ENCODE measurements around the gene USF2. TPM values are rescaled to one million over a fixed set of nuclear protein-coding genes. Genes with fewer than 3 reads are reported as not detected.
A peak's percentile ranks its signal among the peaks of the same experiment; 100 is the strongest.
"Not testable (repeated sequence)": the region's sequence is repeated elsewhere in the genome, so short reads cannot be mapped to it uniquely, and the experiment has no call there.

USF2 gene
- 100 to 1,000 TPM; 107 to 151 TPM for total RNA-seq

- under 1% methylated on average over 78 of the region's 126 CpGs for WGBS
- peak; percentile 67 for DNase-seq (ENCODE audit: low spot score)
- Histone ChIP-seq H3K27me3 (replicated peaks; ENCODE audit: insufficient read depth) (no peaks in the 10 kb centered on the region), H3K4me1 (replicated peaks) (peaks cover 9% of the 10 kb centered on the region), H3K27ac (peak within 1 kb of the TSS; percentile 94 to 96), H3K9me3 (no peaks in the 10 kb centered on the region), H3K36me3 (peaks cover 0 to 30% of the 10 kb centered on the region in 2 donors), H3K4me3 (peak within 1 kb of the TSS; percentile 67 to 81)
- intact Hi-C loops (cut with DNase I), result loop anchor here (5.0 kb wide), 1 partner anchor 126 kb away; the partner anchor contains the start of gene FXYD7
- TF ChIP-seq CTCF (IDR thresholded peaks at IDR 0.05) (no peak), POLR2AphosphoS5 (IDR thresholded peaks at IDR 0.05) (no peak)
These were observed at the start of gene USF2 for GRCh38 chr19:35268536-35269437. Gene USF2 (plus strand): TSS chr19:35268962. CDS start chr19:35269102, 140 bp downstream.

- intact Hi-C loops (cut with DNase I), result no loop called here
These were observed 49.8 kb upstream of the USF2 start for GRCh38 chr19:35219008-35219407.

GRCh38 chr19:35220315-35220921 lies 48.3 kb upstream of the USF2 start:
- no peaks in the 10 kb centered on the region for H3K36me3 ChIP-seq
- H3K4me1 ChIP-seq (replicated peaks), result no peaks in the 10 kb centered on the region
- 48% methylated on average over 3 of the region's 3 CpGs for WGBS
- no peak for DNase-seq (ENCODE audit: low spot score)
- H3K27me3 ChIP-seq (replicated peaks; ENCODE audit: insufficient read depth), result no peaks in the 10 kb centered on the region
- TF ChIP-seq POLR2A (IDR thresholded peaks at IDR 0.05), result no peak
- TF ChIP-seq CTCF (IDR thresholded peaks at IDR 0.05), result no peak
- no peak for TF ChIP-seq POLR2AphosphoS5 (IDR thresholded peaks at IDR 0.05)
- intact Hi-C loops (cut with DNase I), result no loop called here
- H3K4me3 ChIP-seq, result no peak overlapping the region
- no peaks in the 10 kb centered on the region for H3K9me3 ChIP-seq
- no peak overlapping the region for H3K27ac ChIP-seq

More at GRCh38 chr19:35219008-35219407, 49.8 kb upstream of the USF2 start:
- Histone ChIP-seq H3K27ac (no peak overlapping the region), H3K4me3 (no peak overlapping the region), H3K36me3 (no peaks in the 10 kb centered on the region), H3K27me3 (replicated peaks; ENCODE audit: insufficient read depth) (no peaks in the 10 kb centered on the region), H3K9me3 (no peaks in the 10 kb centered on the region), H3K4me1 (replicated peaks) (peaks cover 5% of the 10 kb centered on the region)
- no peak for DNase-seq (ENCODE audit: low spot score)
- TF ChIP-seq POLR2AphosphoS5 (IDR thresholded peaks at IDR 0.05), result no peak
- no peak for TF ChIP-seq POLR2A (IDR thresholded peaks at IDR 0.05)
- TF ChIP-seq CTCF (IDR thresholded peaks at IDR 0.05), result no peak
- WGBS, result 91% methylated on average over 1 of the region's 1 CpG

- 93% methylated on average over 4 of the region's 4 CpGs for WGBS
- H3K27me3 ChIP-seq (replicated peaks; ENCODE audit: insufficient read depth); H3K9me3 ChIP-seq; H3K4me3 ChIP-seq; H3K36me3 ChIP-seq; DNase-seq (ENCODE audit: low spot score); intact Hi-C loops (cut with DNase I); H3K27ac ChIP-seq; H3K4me1 ChIP-seq (replicated peaks): not testable (repeated sequence)
These were observed 47.7 kb upstream of the USF2 start for GRCh38 chr19:35220973-35221590.

- 87% methylated on average over 7 of the region's 7 CpGs for WGBS
- H3K9me3 ChIP-seq, result no peaks in the 10 kb centered on the region
- H3K27me3 ChIP-seq (replicated peaks; ENCODE audit: insufficient read depth), result no peaks in the 10 kb centered on the region
- H3K4me3 ChIP-seq, result no peak overlapping the region
- intact Hi-C loops (cut with DNase I), result no loop called here
- TF ChIP-seq POLR2A (IDR thresholded peaks at IDR 0.05) (no peak), POLR2AphosphoS5 (IDR thresholded peaks at IDR 0.05) (no peak), CTCF (IDR thresholded peaks at IDR 0.05) (no peak)
- no peaks in the 10 kb centered on the region for H3K4me1 ChIP-seq (replicated peaks)
- H3K36me3 ChIP-seq, result no peaks in the 10 kb centered on the region
- DNase-seq (ENCODE audit: low spot score), result no peak
- H3K27ac ChIP-seq, result no peak overlapping the region
These were observed 46.3 kb upstream of the USF2 start for GRCh38 chr19:35222373-35223015.
